Measurements from ENCODE around the gene GALNT6.

GALNT6 gene

DNA sequence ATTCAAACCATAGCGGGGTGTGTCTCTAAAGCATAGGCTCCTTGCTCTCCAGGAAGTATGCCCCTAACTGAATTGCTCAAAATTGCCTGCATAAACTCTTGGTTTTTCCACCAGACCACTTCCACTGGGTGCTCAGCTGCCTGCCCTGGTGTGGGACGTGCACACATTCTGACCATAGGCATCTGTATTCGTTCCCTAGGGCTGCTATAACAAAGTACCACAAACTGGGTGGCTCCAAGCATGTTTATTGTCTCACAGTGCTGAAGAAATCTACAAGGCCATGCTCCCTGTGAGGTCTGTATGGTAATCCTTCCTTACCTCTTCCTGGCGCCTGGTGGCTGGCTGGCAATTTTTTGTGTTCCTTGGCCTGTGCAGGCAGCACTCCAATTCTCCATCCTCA is 16.4 kb upstream of the GALNT6 start:
- H3K36me3 ChIP-seq (ENCODE audit: insufficient read depth) = no peaks in the 10 kb centered on the region
- no peaks in the 10 kb centered on the region for H3K79me2 ChIP-seq (ENCODE audit: insufficient read depth, low read depth)
- H3K9ac ChIP-seq = no peak overlapping the region
- no peak overlapping the region for H3K27ac ChIP-seq
- TF ChIP-seq, protein P1, sequence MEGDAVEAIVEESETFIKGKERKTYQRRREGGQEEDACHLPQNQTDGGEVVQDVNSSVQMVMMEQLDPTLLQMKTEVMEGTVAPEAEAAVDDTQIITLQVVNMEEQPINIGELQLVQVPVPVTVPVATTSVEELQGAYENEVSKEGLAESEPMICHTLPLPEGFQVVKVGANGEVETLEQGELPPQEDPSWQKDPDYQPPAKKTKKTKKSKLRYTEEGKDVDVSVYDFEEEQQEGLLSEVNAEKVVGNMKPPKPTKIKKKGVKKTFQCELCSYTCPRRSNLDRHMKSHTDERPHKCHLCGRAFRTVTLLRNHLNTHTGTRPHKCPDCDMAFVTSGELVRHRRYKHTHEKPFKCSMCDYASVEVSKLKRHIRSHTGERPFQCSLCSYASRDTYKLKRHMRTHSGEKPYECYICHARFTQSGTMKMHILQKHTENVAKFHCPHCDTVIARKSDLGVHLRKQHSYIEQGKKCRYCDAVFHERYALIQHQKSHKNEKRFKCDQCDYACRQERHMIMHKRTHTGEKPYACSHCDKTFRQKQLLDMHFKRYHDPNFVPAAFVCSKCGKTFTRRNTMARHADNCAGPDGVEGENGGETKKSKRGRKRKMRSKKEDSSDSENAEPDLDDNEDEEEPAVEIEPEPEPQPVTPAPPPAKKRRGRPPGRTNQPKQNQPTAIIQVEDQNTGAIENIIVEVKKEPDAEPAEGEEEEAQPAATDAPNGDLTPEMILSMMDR (conservative IDR thresholded peaks at IDR 0.05; ENCODE audit: low read depth, low read length) = no peak
- H2AFZ ChIP-seq (ENCODE audit: low read depth) = no peak overlapping the region
- H3K4me1 ChIP-seq (ENCODE audit: low read depth, poor library complexity, severe bottlenecking) = no peaks in the 10 kb centered on the region
- H4K20me1 ChIP-seq (ENCODE audit: insufficient read depth) = no peaks in the 10 kb centered on the region
- no peak overlapping the region for H3K4me3 ChIP-seq (IDR thresholded peaks at IDR 0.05; ENCODE audit: insufficient read depth, low read depth, low read length)
- no peak overlapping the region for H3K4me2 ChIP-seq
- H3K27me3 ChIP-seq (ENCODE audit: insufficient read depth, low read depth) = no peaks in the 10 kb centered on the region

DNA sequence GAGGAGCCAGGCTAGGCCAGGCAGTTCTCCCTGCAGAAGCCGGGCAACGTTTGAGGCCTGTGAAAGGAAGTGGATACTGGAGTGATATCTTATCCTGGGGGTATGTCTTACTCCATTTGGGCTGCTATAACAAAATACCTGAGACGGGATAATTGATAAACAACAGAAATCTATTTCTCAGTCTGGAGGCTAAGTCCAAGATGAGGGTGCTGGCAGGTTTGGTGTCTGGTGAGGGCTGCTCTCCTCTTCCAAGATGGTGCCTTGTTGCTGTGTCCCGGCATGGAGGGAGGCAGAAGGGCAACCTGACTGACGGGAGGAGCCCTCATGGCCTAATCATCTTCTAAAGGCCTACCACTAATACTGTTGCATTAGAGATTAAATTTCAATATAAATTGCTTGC is 15.7 kb upstream of the GALNT6 start:
- TF ChIP-seq, protein P1 (conservative IDR thresholded peaks at IDR 0.05; ENCODE audit: low read depth, low read length) = no peak
- no peaks in the 10 kb centered on the region for H4K20me1 ChIP-seq (ENCODE audit: insufficient read depth)

DNA sequence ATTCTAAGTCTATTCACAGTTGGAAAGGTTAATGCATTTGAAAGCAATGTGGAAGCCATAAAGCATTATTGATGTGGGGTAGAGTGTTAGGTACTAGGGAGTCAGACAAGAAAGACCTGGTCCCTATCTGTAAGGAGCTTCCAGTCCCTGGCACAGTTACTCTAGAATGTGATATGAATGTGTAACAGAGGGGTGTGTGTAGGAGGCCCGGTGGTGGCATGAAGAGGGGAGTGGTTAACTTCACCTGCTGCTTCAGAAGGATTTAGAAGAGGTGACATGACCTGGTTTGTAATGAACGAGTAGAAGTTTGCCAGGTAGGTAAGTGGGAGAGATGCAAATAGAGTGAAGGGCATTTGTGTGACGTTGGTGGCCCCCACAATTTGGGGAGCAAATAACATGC is 15.1 kb upstream of the GALNT6 start:
- no peak overlapping the region for H3K27ac ChIP-seq
- H3K79me2 ChIP-seq (ENCODE audit: insufficient read depth, low read depth) = no peaks in the 10 kb centered on the region
- no peaks in the 10 kb centered on the region for H3K36me3 ChIP-seq (ENCODE audit: insufficient read depth)
- no peak overlapping the region for H3K9ac ChIP-seq
- no peaks in the 10 kb centered on the region for H3K4me1 ChIP-seq (ENCODE audit: low read depth, poor library complexity, severe bottlenecking)
- H4K20me1 ChIP-seq (ENCODE audit: insufficient read depth) = no peaks in the 10 kb centered on the region
- H2AFZ ChIP-seq (ENCODE audit: low read depth) = no peak overlapping the region
- no peak overlapping the region for H3K4me2 ChIP-seq
- no peaks in the 10 kb centered on the region for H3K27me3 ChIP-seq (ENCODE audit: insufficient read depth, low read depth)
- TF ChIP-seq, protein P1 (conservative IDR thresholded peaks at IDR 0.05; ENCODE audit: low read depth, low read length) = no peak
- H3K4me3 ChIP-seq (IDR thresholded peaks at IDR 0.05; ENCODE audit: insufficient read depth, low read depth, low read length) = no peak overlapping the region

More for the DNA sequence above, 15.7 kb upstream of the GALNT6 start:
- no peak overlapping the region for H3K27ac ChIP-seq
- H3K27me3 ChIP-seq (ENCODE audit: insufficient read depth, low read depth) = no peaks in the 10 kb centered on the region
- H3K4me3 ChIP-seq (IDR thresholded peaks at IDR 0.05; ENCODE audit: insufficient read depth, low read depth, low read length) = no peak overlapping the region
- no peak overlapping the region for H3K9ac ChIP-seq
- H3K4me2 ChIP-seq = no peak overlapping the region
- no peaks in the 10 kb centered on the region for H3K36me3 ChIP-seq (ENCODE audit: insufficient read depth)
- no peaks in the 10 kb centered on the region for H3K79me2 ChIP-seq (ENCODE audit: insufficient read depth, low read depth)
- no peak overlapping the region for H2AFZ ChIP-seq (ENCODE audit: low read depth)
- H3K4me1 ChIP-seq (ENCODE audit: low read depth, poor library complexity, severe bottlenecking) = no peaks in the 10 kb centered on the region

DNA sequence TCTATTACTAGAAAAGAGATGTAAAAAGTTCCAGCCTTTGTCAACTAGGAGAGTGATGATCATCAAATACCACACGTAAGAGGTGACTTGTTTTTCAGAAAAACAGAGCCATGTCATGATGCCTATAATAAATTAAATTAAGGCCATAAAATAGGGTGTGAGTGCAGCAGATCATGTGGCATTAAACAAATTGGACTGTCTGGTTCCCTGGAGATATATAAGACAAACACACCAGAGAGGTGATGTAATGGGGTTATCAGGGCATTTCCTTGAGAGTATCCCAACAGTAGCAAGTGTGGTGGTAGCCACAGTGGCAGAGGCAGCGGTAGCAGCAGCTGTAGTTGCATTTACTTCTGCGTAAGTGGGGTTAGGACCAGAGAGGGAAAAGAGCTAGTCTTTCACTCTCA is 14.6 kb upstream of the GALNT6 start:
- Histone ChIP-seq H3K27ac (no peak overlapping the region), H3K79me2 (ENCODE audit: insufficient read depth, low read depth) (no peaks in the 10 kb centered on the region), H3K4me3 (IDR thresholded peaks at IDR 0.05; ENCODE audit: insufficient read depth, low read depth, low read length) (no peak overlapping the region), H3K9ac (no peak overlapping the region), H3K27me3 (ENCODE audit: insufficient read depth, low read depth) (no peaks in the 10 kb centered on the region), H3K36me3 (ENCODE audit: insufficient read depth) (no peaks in the 10 kb centered on the region), H2AFZ (ENCODE audit: low read depth) (no peak overlapping the region), H3K4me2 (no peak overlapping the region), H3K4me1 (ENCODE audit: low read depth, poor library complexity, severe bottlenecking) (no peaks in the 10 kb centered on the region), H4K20me1 (ENCODE audit: insufficient read depth) (no peaks in the 10 kb centered on the region)
- TF ChIP-seq, protein P1 (conservative IDR thresholded peaks at IDR 0.05; ENCODE audit: low read depth, low read length) = no peak
